Measurements from ENCODE around the gene STXBP6.

The STXBP6 gene

DNA sequence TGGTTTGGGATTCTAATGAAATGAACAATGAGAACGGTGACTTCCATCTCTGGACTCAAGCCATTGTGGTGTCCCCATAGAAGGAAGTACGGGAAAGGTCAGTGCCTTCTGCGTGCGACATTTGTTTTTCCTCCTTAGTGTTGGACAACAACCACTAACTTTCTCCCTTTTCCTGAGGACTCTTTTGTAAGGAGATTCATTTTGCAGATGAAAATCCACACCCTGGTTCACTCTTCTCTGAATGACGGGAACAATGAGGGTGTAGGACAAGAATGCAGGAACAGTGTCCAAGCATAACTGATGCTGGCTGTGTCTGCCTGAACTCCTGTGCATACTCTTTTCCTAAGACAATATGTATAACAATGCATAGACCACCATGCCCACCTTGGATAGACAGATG is 176.4 kb downstream of the STXBP6 start:
- TF ChIP-seq FOXP2 (optimal IDR thresholded peaks at IDR 0.05; ENCODE audit: borderline replicate concordance, extremely low read depth, extremely low read length, insufficient read depth) (no peak), POLR2AphosphoS5 (IDR thresholded peaks at IDR 0.05; ENCODE audit: low read depth, low read length) (no peak), SIN3A (IDR thresholded peaks at IDR 0.05; ENCODE audit: borderline replicate concordance, insufficient read depth, low read length) (no peak), TAF1 (IDR thresholded peaks at IDR 0.05; ENCODE audit: borderline replicate concordance, insufficient read depth, low read length) (no peak), REST (IDR thresholded peaks at IDR 0.05; ENCODE audit: insufficient read depth in 1 of 2, low read depth in 2 of 2, low read length in 2 of 2) (no peak)

- TF ChIP-seq REST (IDR thresholded peaks at IDR 0.05; ENCODE audit: insufficient read depth in 1 of 2, low read depth in 2 of 2, low read length in 2 of 2), result no peak
- no peak for TF ChIP-seq FOXP2 (optimal IDR thresholded peaks at IDR 0.05; ENCODE audit: borderline replicate concordance, extremely low read depth, extremely low read length, insufficient read depth)
- no peak for TF ChIP-seq POLR2AphosphoS5 (IDR thresholded peaks at IDR 0.05; ENCODE audit: low read depth, low read length)
- TF ChIP-seq SIN3A (IDR thresholded peaks at IDR 0.05; ENCODE audit: borderline replicate concordance, insufficient read depth, low read length), result no peak
- no peak for TF ChIP-seq TAF1 (IDR thresholded peaks at IDR 0.05; ENCODE audit: borderline replicate concordance, insufficient read depth, low read length)
Observed at GRCh38 chr14:24870949-24871701, 178.8 kb downstream of the STXBP6 start.

DNA sequence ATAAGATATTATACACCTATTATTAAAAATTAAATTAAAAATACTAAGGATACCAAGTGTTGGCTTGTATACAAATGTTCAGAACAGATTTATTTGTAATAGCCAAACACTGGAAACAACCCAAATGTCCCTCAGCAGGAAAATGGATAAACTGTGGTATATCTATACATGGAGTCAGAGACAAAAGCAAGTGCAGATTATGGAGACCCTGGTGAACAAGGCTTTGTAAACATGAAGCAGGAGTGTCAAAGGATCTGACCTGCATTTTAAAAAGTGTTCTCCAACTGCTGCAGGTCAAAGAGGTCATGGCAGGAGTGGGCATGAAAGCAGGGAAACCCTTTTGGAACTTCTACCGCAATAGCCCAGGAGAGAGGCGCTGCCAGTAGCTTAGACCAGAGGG is 181.6 kb downstream of the STXBP6 start:
- TF ChIP-seq SIN3A (IDR thresholded peaks at IDR 0.05; ENCODE audit: borderline replicate concordance, insufficient read depth, low read length), result no peak
- no peak for TF ChIP-seq POLR2AphosphoS5 (IDR thresholded peaks at IDR 0.05; ENCODE audit: low read depth, low read length)
- no peak for TF ChIP-seq REST (IDR thresholded peaks at IDR 0.05; ENCODE audit: insufficient read depth in 1 of 2, low read depth in 2 of 2, low read length in 2 of 2)
- TF ChIP-seq TAF1 (IDR thresholded peaks at IDR 0.05; ENCODE audit: borderline replicate concordance, insufficient read depth, low read length), result no peak
- TF ChIP-seq FOXP2 (optimal IDR thresholded peaks at IDR 0.05; ENCODE audit: borderline replicate concordance, extremely low read depth, extremely low read length, insufficient read depth), result no peak

GRCh38 chr14:24866067-24866639 is 183.8 kb downstream of the STXBP6 start:
- TF ChIP-seq REST (IDR thresholded peaks at IDR 0.05; ENCODE audit: insufficient read depth in 1 of 2, low read depth in 2 of 2, low read length in 2 of 2) (no peak), FOXP2 (optimal IDR thresholded peaks at IDR 0.05; ENCODE audit: borderline replicate concordance, extremely low read depth, extremely low read length, insufficient read depth) (no peak), TAF1 (IDR thresholded peaks at IDR 0.05; ENCODE audit: borderline replicate concordance, insufficient read depth, low read length) (no peak), POLR2AphosphoS5 (IDR thresholded peaks at IDR 0.05; ENCODE audit: low read depth, low read length) (no peak), SIN3A (IDR thresholded peaks at IDR 0.05; ENCODE audit: borderline replicate concordance, insufficient read depth, low read length) (no peak)
